Germinal center (tissue), 1 donor: ENCODE data around the gene TTN.
"Not testable (repeated sequence)": the region's sequence is repeated elsewhere in the genome, so short reads cannot be mapped to it uniquely, and the experiment has no call there.

ENCODE experiments used
- DNase-seq: peaks from one replicate; pipeline ENCODE4 v3.0.0; 2012; ENCODE audit warnings: mixed read lengths, low spot score

Gene TTN

GRCh38 chr2:178658480-178658879 is 148.7 kb downstream of the TTN start:
- not testable (repeated sequence) for DNase-seq

- DNase-seq = no peak
These were observed 156.7 kb downstream of the TTN start for GRCh38 chr2:178650554-178650953.

- no peak for DNase-seq
These were observed 162.3 kb downstream of the TTN start for GRCh38 chr2:178644919-178645318.

- no peak for DNase-seq
These were observed 165.7 kb downstream of the TTN start for GRCh38 chr2:178641498-178641897.

- DNase-seq = no peak
These were observed 171.3 kb downstream of the TTN start for GRCh38 chr2:178635897-178636296.

- DNase-seq = no peak
These were observed 174.5 kb downstream of the TTN start for GRCh38 chr2:178632729-178633128.

- no peak for DNase-seq
These were observed 176.6 kb downstream of the TTN start for GRCh38 chr2:178630581-178630980.

- DNase-seq = no peak
These were observed 177.8 kb downstream of the TTN start for GRCh38 chr2:178629463-178629862.

- no peak for DNase-seq
These were observed 178.6 kb downstream of the TTN start for GRCh38 chr2:178628605-178629004.

- no peak for DNase-seq
These were observed 179.8 kb downstream of the TTN start for GRCh38 chr2:178627401-178627800.

GRCh38 chr2:178615969-178616368 is 191.3 kb downstream of the TTN start:
- DNase-seq = no peak

- DNase-seq = no peak
These were observed 204.3 kb downstream of the TTN start for GRCh38 chr2:178602901-178603300.

- DNase-seq = no peak
These were observed 214.6 kb downstream of the TTN start for GRCh38 chr2:178592655-178593054.

GRCh38 chr2:178589335-178589734 is 217.9 kb downstream of the TTN start:
- no peak for DNase-seq

GRCh38 chr2:178584666-178585065 is 222.6 kb downstream of the TTN start:
- no peak for DNase-seq

GRCh38 chr2:178579006-178579405 is 228.2 kb downstream of the TTN start:
- no peak for DNase-seq

- no peak for DNase-seq
These were observed 232.4 kb downstream of the TTN start for GRCh38 chr2:178574789-178575188.

- DNase-seq = no peak
These were observed 239.0 kb downstream of the TTN start for GRCh38 chr2:178568227-178568626.

GRCh38 chr2:178553047-178553446 is 254.2 kb downstream of the TTN start:
- no peak for DNase-seq

GRCh38 chr2:178550352-178550751 is 256.9 kb downstream of the TTN start:
- DNase-seq = no peak

- no peak for DNase-seq
These were observed 264.7 kb downstream of the TTN start for GRCh38 chr2:178542569-178542968.

GRCh38 chr2:178542161-178542560 is 265.1 kb downstream of the TTN start:
- no peak for DNase-seq

- no peak for DNase-seq
These were observed 271.2 kb downstream of the TTN start for GRCh38 chr2:178536037-178536436.

- DNase-seq = no peak
These were observed 276.1 kb downstream of the TTN start for GRCh38 chr2:178531168-178531567.

GRCh38 chr2:178530625-178531142 is 276.5 kb downstream of the TTN start:
- DNase-seq = peak; percentile 20
